Calu3 (cell line): Measurements from ENCODE around the gene MYF5. TPM values are rescaled to one million over a fixed set of nuclear protein-coding genes. Genes with fewer than 3 reads are reported as not detected.

Experiments
- BruUV-seq: library from RNA; stranded (reverse); fragments of 400-500 nt; replicated peaks from 2 replicates; lab custom pipeline; 2021; lab: Mats Ljungman, UMichigan
- CTCF ChIA-PET: fragments of 300-600 bp; sonication (Branson Sonifier 250); formaldehyde crosslinking; loops from one replicate; lab custom pipeline; 2022; ENCODE audit warnings: antibody characterized with exemption; lab: Charles Lee
- DNase-seq: peaks from one replicate; pipeline ENCODE4 v3.0.0; 2022
- H3K27ac Mint-ChIP-seq: one replicate; pipeline ENCODE4 v1.8.0; 2022; ENCODE audit warnings: mixed read lengths; ENCODE audit not compliant: unreplicated experiment
- H3K27me3 Mint-ChIP-seq: one replicate; pipeline ENCODE4 v1.8.0; 2022; ENCODE audit warnings: mixed read lengths; ENCODE audit not compliant: unreplicated experiment
- H3K36me3 Mint-ChIP-seq: one replicate; pipeline ENCODE4 v1.8.0; 2022; ENCODE audit warnings: mild to moderate bottlenecking, moderate library complexity, mixed read lengths; ENCODE audit not compliant: insufficient read depth, unreplicated experiment
- H3K4me1 Mint-ChIP-seq: one replicate; pipeline ENCODE4 v1.8.0; 2022; ENCODE audit warnings: mild to moderate bottlenecking, low read depth, mixed read lengths; ENCODE audit not compliant: unreplicated experiment
- H3K4me3 Mint-ChIP-seq: one replicate; pipeline ENCODE4 v1.8.0; 2022; ENCODE audit warnings: mild to moderate bottlenecking, low read depth, moderate library complexity, mixed read lengths; ENCODE audit not compliant: unreplicated experiment
- H3K9me3 Mint-ChIP-seq: one replicate; pipeline ENCODE4 v1.8.0; 2022; ENCODE audit warnings: low read depth, mixed read lengths; ENCODE audit not compliant: unreplicated experiment
- CTCF ChIP-seq: fragments of 200-600 bp; IDR thresholded peaks from one replicate; pipeline ENCODE4 v1.8.0; 2022; ENCODE audit warnings: antibody characterized with exemption; ENCODE audit not compliant: unreplicated experiment
- intact Hi-C: fragments of 100-400 bp; cut with micrococcal nuclease; formaldehyde crosslinking; loops from one replicate; pipeline ENCODE4 v1.10.0; 2022; ENCODE audit not compliant: unreplicated experiment
- total RNA-seq: library from RNA; stranded (reverse); gene quantifications from 2 replicates; pipeline ENCODE4 v1.2.3, GENCODE V29; 2022

Gene MYF5
- total RNA-seq, 1 experiment from 2014 or later: not detected

- no TSS peak for BruUV-seq
- no peak for DNase-seq
- no peaks in the 10 kb centered on the region for H3K27me3 Mint-ChIP-seq
- no peak for TF ChIP-seq CTCF
- intact Hi-C loops: no loop called here
- H3K4me1 Mint-ChIP-seq: no peaks in the 10 kb centered on the region
- H3K4me3 Mint-ChIP-seq: no peak overlapping the region
- CTCF ChIA-PET: no interaction called here
- H3K9me3 Mint-ChIP-seq: no peaks in the 10 kb centered on the region
- H3K27ac Mint-ChIP-seq: no peak overlapping the region
- no peaks in the 10 kb centered on the region for H3K36me3 Mint-ChIP-seq
These were observed 38.7 kb upstream of the MYF5 start for GRCh38 chr12:80677994-80678393.

GRCh38 chr12:80679346-80680131, 37.2 kb upstream of the MYF5 start:
- H3K27me3 Mint-ChIP-seq: no peaks in the 10 kb centered on the region
- no peak for DNase-seq
- CTCF ChIA-PET: interaction anchor here (0.6 kb wide), 1 partner anchor 17 kb away, joined by 3 read pairs; no protein-coding TSS in a partner anchor
- no peak for TF ChIP-seq CTCF
- intact Hi-C loops: no loop called here
- no peaks in the 10 kb centered on the region for H3K4me1 Mint-ChIP-seq
- BruUV-seq: no TSS peak
- H3K36me3 Mint-ChIP-seq: no peaks in the 10 kb centered on the region
- H3K4me3 Mint-ChIP-seq: no peak overlapping the region
- H3K9me3 Mint-ChIP-seq: no peaks in the 10 kb centered on the region
- no peak overlapping the region for H3K27ac Mint-ChIP-seq

GRCh38 chr12:80681287-80681686, 35.4 kb upstream of the MYF5 start:
- Mint-ChIP-seq H3K27me3 (no peaks in the 10 kb centered on the region), H3K4me1 (no peaks in the 10 kb centered on the region), H3K9me3 (no peaks in the 10 kb centered on the region), H3K36me3 (no peaks in the 10 kb centered on the region), H3K4me3 (no peak overlapping the region), H3K27ac (no peak overlapping the region)
- intact Hi-C loops: no loop called here
- DNase-seq: no peak
- no peak for TF ChIP-seq CTCF
- CTCF ChIA-PET: no interaction called here
- no TSS peak for BruUV-seq

GRCh38 chr12:80681786-80682185, 34.9 kb upstream of the MYF5 start:
- Mint-ChIP-seq H3K4me1 (no peaks in the 10 kb centered on the region), H3K36me3 (no peaks in the 10 kb centered on the region), H3K27me3 (no peaks in the 10 kb centered on the region), H3K4me3 (no peak overlapping the region), H3K27ac (no peak overlapping the region), H3K9me3 (no peaks in the 10 kb centered on the region)
- DNase-seq: no peak
- CTCF ChIA-PET: no interaction called here
- no peak for TF ChIP-seq CTCF
- BruUV-seq: no TSS peak
- intact Hi-C loops: no loop called here
